Spleen (tissue), 11 donors: ENCODE results near the gene PLXNB1. TPM values are rescaled to one million over a fixed set of nuclear protein-coding genes. Genes with fewer than 3 reads are reported as not detected.

Experiments
- DNase-seq: peaks from one replicate; pipeline ENCODE4 v3.0.0-alpha.2; 2020
- H3K27ac ChIP-seq, 8 donors: fragments of 200-600 bp; sonication (generic) in 7 of 8; 1 replicate in 4 of 8; 2 replicates in 4 of 8; pipeline versions ENCODE4 v1.5.0 to v1.8.0; 2016 to 2021; ENCODE audit warnings: inconsistent platforms in 4 of 8, mild to moderate bottlenecking in 4 of 8, moderate library complexity in 1 of 8
- H3K27me3 ChIP-seq, 7 donors: fragments of 200-600 bp; sonication (generic) in 6 of 7; replicated peaks in 1 of 7; 1 replicate in 4 of 7; 2 replicates in 3 of 7; pipeline versions ENCODE4 v1.5.0 to v1.8.0; 2016 to 2021; ENCODE audit warnings: inconsistent platforms in 3 of 7, mild to moderate bottlenecking in 1 of 7
- H3K36me3 ChIP-seq, 6 donors: fragments of 200-600 bp; sonication (generic) in 5 of 6; 1 replicate in 4 of 6; 2 replicates in 2 of 6; pipeline versions ENCODE4 v1.5.0 to v1.8.0; 2016 to 2021; ENCODE audit warnings: inconsistent platforms in 2 of 6
- H3K4me1 ChIP-seq, 6 donors: fragments of 200-600 bp; sonication (generic) in 5 of 6; 1 replicate in 3 of 6; 2 replicates in 3 of 6; pipeline versions ENCODE4 v1.5.0 to v1.8.0; 2016 to 2021; ENCODE audit warnings: inconsistent platforms in 3 of 6
- H3K4me3 ChIP-seq, 8 donors: fragments of 200-600 bp; sonication (generic) in 7 of 8; 1 replicate in 4 of 8; 2 replicates in 4 of 8; pipeline versions ENCODE4 v1.5.0 to v1.8.0; 2016 to 2021; ENCODE audit warnings: inconsistent platforms in 4 of 8, mild to moderate bottlenecking in 4 of 8, moderate library complexity in 2 of 8
- H3K9me3 ChIP-seq, 8 donors: fragments of 200-600 bp; sonication (generic) in 7 of 8; 1 replicate in 4 of 8; 2 replicates in 4 of 8; pipeline versions ENCODE4 v1.5.0 to v1.8.0; 2016 to 2021; ENCODE audit warnings: inconsistent platforms in 4 of 8
- CTCF ChIP-seq, 11 experiments: fragments of 200-600 bp in 7 of 11; fragments of 450-650 bp in 4 of 11; sonication (generic) in 4 of 11; IDR thresholded peaks in 8 of 11; conservative IDR thresholded peaks in 3 of 11; 1 replicate in 7 of 11; 2 replicates in 4 of 11; pipeline versions ENCODE4 v1.4.0 to v1.8.0; 2016 to 2021; ENCODE audit warnings: antibody characterized with exemption in 11 of 11, inconsistent platforms in 4 of 11, mild to moderate bottlenecking in 1 of 11
- POLR2A ChIP-seq, 3 donors: fragments of 450-650 bp; IDR thresholded peaks; one replicate each; pipeline ENCODE4 v1.5.1; 2017; ENCODE audit warnings: antibody characterized with exemption in 3 of 3, mild to moderate bottlenecking in 1 of 3
- POLR2AphosphoS5 ChIP-seq, 3 donors: sonication (generic); formaldehyde crosslinking; IDR thresholded peaks; one replicate each; pipeline ENCODE4 v1.5.1; 2017; ENCODE audit warnings: antibody characterized with exemption in 3 of 3
- WGBS, 5 donors: extraction: QIAGEN DNeasy Blood & Tissue Kit in 3 of 5; methylation state at CpG; one replicate each; pipeline versions ENCODE4 v1.1.5 to v1.1.7; 2013 to 2018; 5-methylcytosine and 5-hydroxymethylcytosine counted together
- intact Hi-C: fragments of 100-400 bp; cut with DNase I; formaldehyde crosslinking; loops from one replicate; pipeline ENCODE4 v1.15.0; 2023; ENCODE audit warnings: low total_unique reads
- polyA plus RNA-seq, 3 donors: library from polyadenylated mRNA; stranded (reverse); fragments of 200-250 nt; gene quantifications; one replicate each; pipeline ENCODE4 v1.2.1, GENCODE V29; 2013
- total RNA-seq, 7 donors: library from RNA; depleted of rRNA in 3 of 7; stranded (reverse); fragments of >200 nt in 3 of 7; fragmentation: NEBNext Ultra II Directional in 4 of 7; extraction: Animal tissue kit (Norgen Biotek cat#: 25700) in 4 of 7; gene quantifications; one replicate each; pipeline versions ENCODE4 v1.1.0 to v1.2.1, GENCODE V29; 2016 to 2021
- donor health status: healthy with polysubstance abuse.
- donor health status: DM: no; HTN: no; CAD: no; lungs with moderate emphysema.
- donor health status: DM: no; HTN: no; CAD: no.
- donor health status: Bipolar disorder and iron deficiency.
- donor health status: healthy.
- donor health status: DM: no; HTN: no; CAD: no.
- donor health status: DM: yes; HTN: yes; CAD: no.

PLXNB1 gene
- total and polyA plus RNA-seq, 10 donors: 12.3 to 95.9 (median 54.2) TPM

GRCh38 chr3:48423883-48424695, 5.8 kb downstream of the PLXNB1 start:
- WGBS, 5 donors: 76 to 89% (median 83%) methylated on average over 15 to 27 of the region's 27 CpGs

GRCh38 chr3:48423241-48423882, 6.5 kb downstream of the PLXNB1 start:
- DNase-seq: no peak
- peaks cover 0 to 26% (median 0%) of the 10 kb centered on the region in 6 donors for H3K36me3 ChIP-seq
- H3K9me3 ChIP-seq: no peaks in the 10 kb centered on the region
- intact Hi-C loops: no loop called here
- H3K4me1 ChIP-seq: peaks cover 4 to 78% (median 36%) of the 10 kb centered on the region in 6 donors
- 86 to 92% (median 89%) methylated on average over 21 to 25 of the region's 25 CpGs for WGBS, 5 donors
- no peak overlapping the region for H3K27ac ChIP-seq
- peaks cover 0 to 6% (median 0%) of the 10 kb centered on the region in 7 donors for H3K27me3 ChIP-seq
- no peak overlapping the region for H3K4me3 ChIP-seq
- no peak for TF ChIP-seq CTCF (IDR thresholded peaks at IDR 0.05 in 8 of 11, conservative IDR thresholded peaks at IDR 0.05 in 3 of 11)
- TF ChIP-seq POLR2AphosphoS5 (IDR thresholded peaks at IDR 0.05): no peak
- no peak for TF ChIP-seq POLR2A (IDR thresholded peaks at IDR 0.05)

More at GRCh38 chr3:48423883-48424695, 5.8 kb downstream of the PLXNB1 start:
- TF ChIP-seq POLR2AphosphoS5 (IDR thresholded peaks at IDR 0.05) (no peak), POLR2A (IDR thresholded peaks at IDR 0.05) (no peak), CTCF (IDR thresholded peaks at IDR 0.05 in 8 of 11, conservative IDR thresholded peaks at IDR 0.05 in 3 of 11) (no peak)
- H3K9me3 ChIP-seq: no peaks in the 10 kb centered on the region
- peaks cover 5 to 77% (median 37%) of the 10 kb centered on the region in 6 donors for H3K4me1 ChIP-seq
- H3K27me3 ChIP-seq: peaks cover 0 to 13% (median 4%) of the 10 kb centered on the region in 7 donors
- intact Hi-C loops: no loop called here
- DNase-seq: no peak
- H3K4me3 ChIP-seq: no peak overlapping the region
- H3K36me3 ChIP-seq: peaks cover 0 to 21% (median 0%) of the 10 kb centered on the region in 6 donors
- no peak overlapping the region for H3K27ac ChIP-seq

GRCh38 chr3:48422681-48423080, 7.2 kb downstream of the PLXNB1 start:
- no peak for TF ChIP-seq CTCF (IDR thresholded peaks at IDR 0.05 in 8 of 11, conservative IDR thresholded peaks at IDR 0.05 in 3 of 11)
- no peak for TF ChIP-seq POLR2AphosphoS5 (IDR thresholded peaks at IDR 0.05)
- no peak for TF ChIP-seq POLR2A (IDR thresholded peaks at IDR 0.05)
- Histone ChIP-seq H3K27ac (no peak overlapping the region), H3K36me3 (peaks cover 0 to 33% (median 0%) of the 10 kb centered on the region in 6 donors), H3K9me3 (no peaks in the 10 kb centered on the region), H3K4me3 (no peak overlapping the region), H3K4me1 (peaks cover 4 to 76% (median 34%) of the 10 kb centered on the region in 6 donors), H3K27me3 (no peaks in the 10 kb centered on the region)
- 63 to 95% (median 92%) methylated on average over 8 of the region's 8 CpGs for WGBS, 5 donors
- intact Hi-C loops: no loop called here
- no peak for DNase-seq

GRCh38 chr3:48422272-48422671, 7.6 kb downstream of the PLXNB1 start:
- Histone ChIP-seq H3K27ac (no peak overlapping the region), H3K27me3 (no peaks in the 10 kb centered on the region), H3K4me1 (peaks cover 4 to 73% (median 31%) of the 10 kb centered on the region in 6 donors), H3K4me3 (no peak overlapping the region), H3K9me3 (no peaks in the 10 kb centered on the region), H3K36me3 (peaks cover 0 to 37% (median 0%) of the 10 kb centered on the region in 6 donors)
- DNase-seq: no peak
- WGBS, 5 donors: 79 to 94% (median 89%) methylated on average over 3 of the region's 3 CpGs
- intact Hi-C loops: no loop called here
- TF ChIP-seq POLR2AphosphoS5 (IDR thresholded peaks at IDR 0.05) (no peak), POLR2A (IDR thresholded peaks at IDR 0.05) (no peak)
